ENCODE measurements around the gene SIGLEC1. TPM values are rescaled to one million over a fixed set of nuclear protein-coding genes. Genes with fewer than 3 reads are reported as not detected.

SIGLEC1 gene
- total and polyA plus RNA-seq, 2 donors: 0.90 to 21.9 TPM

DNA sequence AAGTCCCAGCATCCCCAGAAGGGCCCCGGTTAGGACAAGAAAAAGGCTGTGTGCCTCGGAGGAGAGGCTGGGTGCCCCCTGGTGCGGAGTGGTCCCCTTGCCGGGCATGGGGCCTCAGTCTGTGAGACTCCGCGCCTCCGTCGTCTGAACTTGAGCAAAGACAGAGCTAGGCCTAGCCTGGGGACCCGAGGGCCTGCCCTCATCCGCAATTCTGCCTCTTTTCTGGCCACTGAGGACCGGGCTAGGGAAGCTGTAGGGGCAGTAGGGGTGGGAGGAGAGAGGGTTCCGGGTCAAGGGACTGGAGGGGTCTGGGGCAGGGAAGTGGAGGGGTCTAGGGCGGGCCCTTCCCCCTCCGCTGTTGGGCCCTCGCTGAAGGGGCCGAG lies 19.5 kb upstream of the SIGLEC1 start:
- no peak for DNase-seq (ENCODE audit: low read depth in 6 of 9, low spot score in 9 of 9)
- 86% methylated on average over 16 of the region's 16 CpGs for WGBS
- no peak overlapping the region for H3K27ac ChIP-seq (ENCODE audit: low read depth in 1 of 2, low read length in 1 of 2)
- H3K4me1 ChIP-seq (ENCODE audit: control insufficient read depth in 2 of 2, insufficient read depth in 2 of 2, low read length in 2 of 2): peaks cover 0 to 15% of the 10 kb centered on the region in 2 donors
- no peak overlapping the region for H3K4me3 ChIP-seq (ENCODE audit: low read length in 2 of 2)
- H3K27me3 ChIP-seq (ENCODE audit: control insufficient read depth in 2 of 2, insufficient read depth in 1 of 2, low read length in 1 of 2): peaks cover 20 to 50% of the 10 kb centered on the region in 2 donors
- H3K36me3 ChIP-seq (ENCODE audit: control insufficient read depth in 2 of 2, insufficient read depth in 2 of 2, low read length in 1 of 2): no peaks in the 10 kb centered on the region
- H3K9me3 ChIP-seq (ENCODE audit: control insufficient read depth in 2 of 2, insufficient read depth in 1 of 2, low read length in 1 of 2): no peaks in the 10 kb centered on the region

DNA sequence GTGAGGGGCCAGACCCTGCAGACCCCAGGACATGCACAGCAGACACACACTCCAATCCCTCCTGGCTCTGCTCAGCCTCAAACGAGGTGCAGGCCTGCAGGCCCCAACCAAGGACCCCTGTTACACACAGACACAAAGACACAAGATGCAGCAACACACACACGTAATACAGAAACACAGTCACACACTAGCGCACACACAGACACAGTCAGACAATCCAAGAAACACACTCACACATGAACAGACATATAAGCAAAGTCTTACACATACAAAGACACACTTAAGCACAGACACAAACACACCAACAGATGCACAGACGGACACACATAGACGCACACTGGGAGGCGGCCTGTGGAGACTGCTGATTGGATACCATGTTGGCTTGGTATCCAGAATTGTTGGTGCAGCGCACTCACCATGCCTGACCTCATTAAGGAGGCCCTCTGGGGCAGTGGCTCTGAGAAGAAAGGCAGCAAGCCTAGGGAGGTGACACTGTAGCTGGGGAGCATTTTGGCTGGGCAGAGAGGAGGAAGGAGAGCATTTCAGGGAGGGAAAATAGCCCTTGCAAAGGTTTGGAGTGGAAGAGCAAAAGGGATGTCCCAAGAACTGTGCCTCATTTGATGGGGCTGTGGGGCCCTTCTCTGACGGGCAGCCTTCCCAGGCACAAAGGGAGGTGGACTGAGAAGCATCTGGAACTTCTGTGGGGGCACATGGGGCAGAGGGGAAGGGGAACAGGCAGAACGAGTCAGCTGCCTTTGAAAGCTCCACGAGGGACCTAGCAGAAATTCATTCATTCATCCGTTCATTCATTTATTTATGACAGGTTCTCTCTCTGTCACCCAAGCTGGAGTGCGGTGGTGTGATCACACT lies 18.6 kb upstream of the SIGLEC1 start:
- peaks cover 0 to 15% of the 10 kb centered on the region in 2 donors for H3K4me1 ChIP-seq (ENCODE audit: control insufficient read depth in 2 of 2, insufficient read depth in 2 of 2, low read length in 2 of 2)
- H3K27me3 ChIP-seq (ENCODE audit: control insufficient read depth in 2 of 2, insufficient read depth in 1 of 2, low read length in 1 of 2): peaks cover 20 to 50% of the 10 kb centered on the region in 2 donors
- no peak overlapping the region for H3K4me3 ChIP-seq (ENCODE audit: low read length in 2 of 2)
- H3K36me3 ChIP-seq (ENCODE audit: control insufficient read depth in 2 of 2, insufficient read depth in 2 of 2, low read length in 1 of 2): no peaks in the 10 kb centered on the region
- DNase-seq (ENCODE audit: low read depth in 6 of 9, low spot score in 9 of 9): no peak
- no peak overlapping the region for H3K27ac ChIP-seq (ENCODE audit: low read depth in 1 of 2, low read length in 1 of 2)
- 96% methylated on average over 12 of the region's 12 CpGs for WGBS
- no peaks in the 10 kb centered on the region for H3K9me3 ChIP-seq (ENCODE audit: control insufficient read depth in 2 of 2, insufficient read depth in 1 of 2, low read length in 1 of 2)

DNA sequence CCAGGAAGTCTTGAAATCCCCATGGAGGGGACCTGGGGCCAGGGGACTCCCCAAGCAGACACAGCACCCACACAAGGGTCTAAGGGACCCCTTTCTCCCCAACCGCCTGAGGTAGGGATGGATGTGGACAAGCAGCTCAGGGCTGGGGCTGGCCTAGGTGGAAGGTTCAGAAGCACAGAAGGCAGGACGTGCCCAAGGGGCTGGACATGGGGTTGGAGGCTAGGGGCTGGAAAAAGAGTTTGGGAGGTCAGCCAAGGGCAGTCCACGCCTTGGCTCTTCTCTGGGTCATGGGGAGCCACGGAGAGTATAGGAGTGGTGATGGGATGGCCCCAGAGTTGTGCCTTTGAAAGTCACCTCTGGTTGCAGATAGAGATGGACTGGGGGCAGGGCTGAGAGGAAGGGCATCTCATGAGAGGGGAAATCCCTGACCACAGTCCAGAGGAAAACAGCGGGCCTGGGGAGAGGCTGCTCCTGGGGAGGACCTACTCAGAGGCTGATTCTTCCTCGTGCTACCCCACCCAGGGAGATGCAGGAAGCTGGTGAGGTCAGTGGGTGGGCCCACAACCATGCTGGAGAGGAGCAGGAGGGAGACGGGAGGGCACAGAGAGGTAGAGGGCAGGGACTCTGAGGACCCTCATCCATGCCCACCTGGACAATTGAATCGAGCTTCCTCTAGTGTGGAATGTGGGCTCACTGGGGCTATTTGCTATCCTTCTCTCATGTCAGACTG lies 17.6 kb upstream of the SIGLEC1 start:
- peaks cover 0 to 15% of the 10 kb centered on the region in 2 donors for H3K4me1 ChIP-seq (ENCODE audit: control insufficient read depth in 2 of 2, insufficient read depth in 2 of 2, low read length in 2 of 2)
- no peak for DNase-seq (ENCODE audit: low read depth in 6 of 9, low spot score in 9 of 9)
- WGBS: 83% methylated on average over 8 of the region's 8 CpGs
- H3K9me3 ChIP-seq (ENCODE audit: control insufficient read depth in 2 of 2, insufficient read depth in 1 of 2, low read length in 1 of 2): no peaks in the 10 kb centered on the region
- peaks cover 20 to 50% of the 10 kb centered on the region in 2 donors for H3K27me3 ChIP-seq (ENCODE audit: control insufficient read depth in 2 of 2, insufficient read depth in 1 of 2, low read length in 1 of 2)
- H3K4me3 ChIP-seq (ENCODE audit: low read length in 2 of 2): no peak overlapping the region
- no peaks in the 10 kb centered on the region for H3K36me3 ChIP-seq (ENCODE audit: control insufficient read depth in 2 of 2, insufficient read depth in 2 of 2, low read length in 1 of 2)
- H3K27ac ChIP-seq (ENCODE audit: low read depth in 1 of 2, low read length in 1 of 2): no peak overlapping the region

DNA sequence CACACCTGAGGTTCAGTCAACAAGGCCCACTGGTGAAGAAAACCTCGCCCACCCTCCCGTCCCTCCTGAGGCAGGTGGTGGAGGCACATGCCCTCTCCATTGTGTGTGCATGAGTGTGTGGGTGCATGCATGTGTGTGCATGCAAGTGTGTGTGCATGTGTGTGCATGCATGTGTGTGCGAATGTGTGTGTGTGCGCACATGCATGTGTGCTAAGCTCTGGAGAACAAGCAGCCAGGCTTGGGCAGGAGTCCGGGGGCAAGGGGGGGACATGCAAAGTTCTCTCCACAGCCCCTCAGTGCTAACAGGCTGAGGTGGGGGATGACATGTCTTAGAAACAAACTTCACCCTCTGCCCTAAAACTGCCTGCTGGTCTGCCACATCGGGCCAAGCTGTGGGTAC lies 17.0 kb upstream of the SIGLEC1 start:
- H3K36me3 ChIP-seq (ENCODE audit: control insufficient read depth in 2 of 2, insufficient read depth in 2 of 2, low read length in 1 of 2): no peaks in the 10 kb centered on the region
- peaks cover 20 to 50% of the 10 kb centered on the region in 2 donors for H3K27me3 ChIP-seq (ENCODE audit: control insufficient read depth in 2 of 2, insufficient read depth in 1 of 2, low read length in 1 of 2)
- H3K9me3 ChIP-seq (ENCODE audit: control insufficient read depth in 2 of 2, insufficient read depth in 1 of 2, low read length in 1 of 2): no peaks in the 10 kb centered on the region
- H3K4me3 ChIP-seq (ENCODE audit: low read length in 2 of 2): no peak overlapping the region
- DNase-seq (ENCODE audit: low read depth in 6 of 9, low spot score in 9 of 9): no peak
- WGBS: 95% methylated on average over 6 of the region's 6 CpGs
- peaks cover 0 to 15% of the 10 kb centered on the region in 2 donors for H3K4me1 ChIP-seq (ENCODE audit: control insufficient read depth in 2 of 2, insufficient read depth in 2 of 2, low read length in 2 of 2)
- H3K27ac ChIP-seq (ENCODE audit: low read depth in 1 of 2, low read length in 1 of 2): no peak overlapping the region

DNA sequence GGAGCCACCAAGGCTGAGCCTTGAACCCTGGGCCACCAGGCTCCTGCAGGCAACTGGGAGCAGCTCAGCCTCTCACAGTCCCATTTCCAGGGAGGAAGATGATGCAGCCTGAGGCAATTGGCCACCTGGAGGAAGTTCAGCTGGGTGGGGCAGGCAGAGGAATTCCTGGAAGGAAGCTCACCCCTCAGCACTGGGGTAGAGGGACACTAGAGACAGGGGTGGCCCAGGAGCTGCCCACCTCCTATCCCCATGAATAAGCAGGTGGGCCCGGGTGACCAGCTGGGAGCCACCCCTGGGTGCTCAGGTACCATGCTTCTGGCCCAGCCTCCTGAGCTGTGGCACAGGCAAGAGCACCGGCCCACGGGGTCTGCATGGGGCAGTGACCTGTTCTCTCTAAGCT lies 16.5 kb upstream of the SIGLEC1 start:
- 94% methylated on average over 3 of the region's 3 CpGs for WGBS
- no peaks in the 10 kb centered on the region for H3K36me3 ChIP-seq (ENCODE audit: control insufficient read depth in 2 of 2, insufficient read depth in 2 of 2, low read length in 1 of 2)
- no peak overlapping the region for H3K4me3 ChIP-seq (ENCODE audit: low read length in 2 of 2)
- no peaks in the 10 kb centered on the region for H3K9me3 ChIP-seq (ENCODE audit: control insufficient read depth in 2 of 2, insufficient read depth in 1 of 2, low read length in 1 of 2)
- no peak overlapping the region for H3K27ac ChIP-seq (ENCODE audit: low read depth in 1 of 2, low read length in 1 of 2)
- H3K4me1 ChIP-seq (ENCODE audit: control insufficient read depth in 2 of 2, insufficient read depth in 2 of 2, low read length in 2 of 2): peaks cover 0 to 15% of the 10 kb centered on the region in 2 donors
- DNase-seq (ENCODE audit: low read depth in 6 of 9, low spot score in 9 of 9): no peak
- peaks cover 18 to 49% of the 10 kb centered on the region in 2 donors for H3K27me3 ChIP-seq (ENCODE audit: control insufficient read depth in 2 of 2, insufficient read depth in 1 of 2, low read length in 1 of 2)

DNA sequence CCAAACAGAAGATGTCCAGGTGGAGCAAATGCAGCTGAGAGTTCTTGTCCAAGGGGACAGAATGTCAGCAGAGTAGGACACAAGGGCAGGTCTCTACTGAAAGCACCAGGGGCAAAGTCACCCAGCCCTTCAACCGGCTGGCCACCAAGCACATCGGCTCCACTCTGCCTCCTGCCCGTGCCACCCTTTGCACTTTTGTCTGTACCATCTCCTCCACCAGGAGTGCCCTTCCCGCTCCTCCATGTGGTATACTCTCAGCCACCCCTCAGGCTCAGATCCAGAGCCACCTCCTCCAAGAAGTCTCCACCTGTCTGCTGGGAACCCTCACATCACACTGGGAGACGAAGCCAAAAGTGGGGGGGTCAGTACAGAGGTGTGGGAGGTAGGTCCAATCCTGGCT lies 16.0 kb upstream of the SIGLEC1 start:
- Histone ChIP-seq H3K36me3 (ENCODE audit: control insufficient read depth in 2 of 2, insufficient read depth in 2 of 2, low read length in 1 of 2) (no peaks in the 10 kb centered on the region), H3K27ac (ENCODE audit: low read depth in 1 of 2, low read length in 1 of 2) (no peak overlapping the region), H3K9me3 (ENCODE audit: control insufficient read depth in 2 of 2, insufficient read depth in 1 of 2, low read length in 1 of 2) (no peaks in the 10 kb centered on the region), H3K4me3 (ENCODE audit: low read length in 2 of 2) (no peak overlapping the region), H3K4me1 (ENCODE audit: control insufficient read depth in 2 of 2, insufficient read depth in 2 of 2, low read length in 2 of 2) (peaks cover 0 to 15% of the 10 kb centered on the region in 2 donors), H3K27me3 (ENCODE audit: control insufficient read depth in 2 of 2, insufficient read depth in 1 of 2, low read length in 1 of 2) (peaks cover 15 to 44% of the 10 kb centered on the region in 2 donors)
- no peak for DNase-seq (ENCODE audit: low read depth in 6 of 9, low spot score in 9 of 9)
- 94% methylated on average over 5 of the region's 5 CpGs for WGBS

DNA sequence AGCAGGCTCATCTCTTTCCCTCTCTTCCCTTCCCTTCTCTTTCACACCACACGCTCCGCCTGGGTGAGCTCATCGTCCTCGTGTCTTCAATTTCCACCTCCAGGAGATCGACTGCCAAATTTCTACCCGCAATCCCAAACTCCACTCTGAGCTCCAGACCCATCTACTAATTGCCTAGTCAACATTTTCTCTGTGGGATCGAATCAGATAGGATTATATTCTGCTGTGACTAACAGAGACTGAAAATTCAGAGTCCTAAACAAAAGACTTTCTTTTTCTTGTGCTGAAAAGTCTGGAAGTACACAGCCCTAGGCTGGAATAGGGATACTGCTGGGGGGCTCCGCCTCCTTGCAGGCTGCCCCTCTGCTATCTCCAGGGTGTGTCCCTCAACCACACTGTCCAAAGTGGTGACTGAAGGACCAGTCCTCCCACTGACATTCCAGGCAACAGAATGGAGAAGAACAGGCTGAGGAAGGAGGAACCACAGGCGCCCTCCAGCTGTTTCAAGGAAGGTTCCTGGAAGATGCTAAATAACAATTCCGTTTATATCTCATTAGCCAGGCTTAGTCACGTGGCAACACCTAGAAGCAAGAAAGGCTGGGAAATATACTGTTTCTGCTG lies 15.1 kb upstream of the SIGLEC1 start:
- H3K4me3 ChIP-seq (ENCODE audit: low read length in 2 of 2): no peak overlapping the region
- no peaks in the 10 kb centered on the region for H3K36me3 ChIP-seq (ENCODE audit: control insufficient read depth in 2 of 2, insufficient read depth in 2 of 2, low read length in 1 of 2)
- H3K9me3 ChIP-seq (ENCODE audit: control insufficient read depth in 2 of 2, insufficient read depth in 1 of 2, low read length in 1 of 2): no peaks in the 10 kb centered on the region
- H3K27ac ChIP-seq (ENCODE audit: low read depth in 1 of 2, low read length in 1 of 2): no peak overlapping the region
- no peak for DNase-seq (ENCODE audit: low read depth in 6 of 9, low spot score in 9 of 9)
- peaks cover 8 to 36% of the 10 kb centered on the region in 2 donors for H3K27me3 ChIP-seq (ENCODE audit: control insufficient read depth in 2 of 2, insufficient read depth in 1 of 2, low read length in 1 of 2)
- 69% methylated on average over 11 of the region's 11 CpGs for WGBS
- peaks cover 0 to 9% of the 10 kb centered on the region in 2 donors for H3K4me1 ChIP-seq (ENCODE audit: control insufficient read depth in 2 of 2, insufficient read depth in 2 of 2, low read length in 2 of 2)

DNA sequence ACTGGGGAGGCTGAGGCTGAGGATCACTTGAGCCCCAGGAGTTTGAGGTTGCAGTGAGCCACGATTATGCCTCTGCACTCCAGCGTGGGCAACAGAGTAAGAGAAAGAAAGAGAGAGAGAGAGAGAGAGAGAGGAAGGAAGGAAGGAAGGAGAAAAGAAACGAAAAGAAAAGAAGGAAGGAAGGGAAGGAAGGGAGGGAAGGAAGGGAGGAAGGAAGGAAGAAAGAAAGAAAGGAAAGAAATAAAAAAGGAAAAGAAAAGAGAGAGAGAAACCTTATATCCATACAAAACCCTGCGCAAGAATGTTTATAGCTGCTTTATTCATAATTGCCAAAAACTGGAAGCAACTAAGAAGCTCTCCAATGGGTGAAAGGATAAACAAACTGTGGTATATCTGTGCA lies 12.0 kb upstream of the SIGLEC1 start:
- Histone ChIP-seq H3K4me1 (ENCODE audit: control insufficient read depth in 2 of 2, insufficient read depth in 2 of 2, low read length in 2 of 2) (peaks cover 0 to 4% of the 10 kb centered on the region in 2 donors), H3K27ac (ENCODE audit: low read depth in 1 of 2, low read length in 1 of 2) (no peak overlapping the region), H3K36me3 (ENCODE audit: control insufficient read depth in 2 of 2, insufficient read depth in 2 of 2, low read length in 1 of 2) (no peaks in the 10 kb centered on the region), H3K4me3 (ENCODE audit: low read length in 2 of 2) (no peak overlapping the region), H3K27me3 (ENCODE audit: control insufficient read depth in 2 of 2, insufficient read depth in 1 of 2, low read length in 1 of 2) (peaks cover 0 to 21% of the 10 kb centered on the region in 2 donors), H3K9me3 (ENCODE audit: control insufficient read depth in 2 of 2, insufficient read depth in 1 of 2, low read length in 1 of 2) (no peaks in the 10 kb centered on the region)
- no peak for DNase-seq (ENCODE audit: low read depth in 6 of 9, low spot score in 9 of 9)
- 65% methylated on average over 4 of the region's 4 CpGs for WGBS

DNA sequence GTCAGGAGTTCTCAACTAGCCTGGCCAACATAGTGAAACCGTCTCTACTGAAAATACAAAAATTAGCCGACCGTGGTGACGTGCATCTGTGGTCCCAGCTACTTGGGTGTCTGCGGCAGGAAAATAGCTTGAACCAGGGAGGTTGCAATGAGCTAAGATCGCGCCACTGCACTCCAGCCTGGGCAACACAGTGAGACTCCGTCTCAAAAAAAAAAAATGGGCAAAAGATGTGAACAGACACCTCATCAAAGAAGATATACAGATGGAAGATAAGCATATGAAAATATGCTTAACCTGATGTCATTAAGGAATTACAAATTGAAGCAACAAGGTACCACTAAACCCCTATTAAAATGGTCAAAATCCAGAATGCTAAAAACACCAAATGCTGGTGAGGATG lies 10.9 kb upstream of the SIGLEC1 start:
- DNase-seq (ENCODE audit: low read depth in 6 of 9, low spot score in 9 of 9): no peak
- Histone ChIP-seq H3K27ac (ENCODE audit: low read depth in 1 of 2, low read length in 1 of 2) (no peak overlapping the region), H3K36me3 (ENCODE audit: control insufficient read depth in 2 of 2, insufficient read depth in 2 of 2, low read length in 1 of 2) (no peaks in the 10 kb centered on the region), H3K4me3 (ENCODE audit: low read length in 2 of 2) (no peak overlapping the region), H3K27me3 (ENCODE audit: control insufficient read depth in 2 of 2, insufficient read depth in 1 of 2, low read length in 1 of 2) (peaks cover 0 to 14% of the 10 kb centered on the region in 2 donors), H3K4me1 (ENCODE audit: control insufficient read depth in 2 of 2, insufficient read depth in 2 of 2, low read length in 2 of 2) (peaks cover 0 to 4% of the 10 kb centered on the region in 2 donors), H3K9me3 (ENCODE audit: control insufficient read depth in 2 of 2, insufficient read depth in 1 of 2, low read length in 1 of 2) (no peaks in the 10 kb centered on the region)
- 88% methylated on average over 8 of the region's 8 CpGs for WGBS

Data from thymus (tissue), 11 donors.